ENCODE measurements around the gene BSDC1.

Gene BSDC1

GRCh38 chr1:32353431-32353830, 40.8 kb downstream of the BSDC1 start:
- DNase-seq (no peak), ATAC-seq (no peak)
- peak overlapping the region in 1 of 2 donors; percentile 33 for H3K4me3 Mint-ChIP-seq
- H3K9me3 Mint-ChIP-seq, result no peaks in the 10 kb centered on the region
- peak overlapping the region in 1 of 2 donors; percentile 68 for H3K27ac Mint-ChIP-seq
- H3K27me3 Mint-ChIP-seq, result peaks cover 1% of the 10 kb centered on the region
- H3K4me1 Mint-ChIP-seq, result peaks cover 45% of the 10 kb centered on the region

DNA sequence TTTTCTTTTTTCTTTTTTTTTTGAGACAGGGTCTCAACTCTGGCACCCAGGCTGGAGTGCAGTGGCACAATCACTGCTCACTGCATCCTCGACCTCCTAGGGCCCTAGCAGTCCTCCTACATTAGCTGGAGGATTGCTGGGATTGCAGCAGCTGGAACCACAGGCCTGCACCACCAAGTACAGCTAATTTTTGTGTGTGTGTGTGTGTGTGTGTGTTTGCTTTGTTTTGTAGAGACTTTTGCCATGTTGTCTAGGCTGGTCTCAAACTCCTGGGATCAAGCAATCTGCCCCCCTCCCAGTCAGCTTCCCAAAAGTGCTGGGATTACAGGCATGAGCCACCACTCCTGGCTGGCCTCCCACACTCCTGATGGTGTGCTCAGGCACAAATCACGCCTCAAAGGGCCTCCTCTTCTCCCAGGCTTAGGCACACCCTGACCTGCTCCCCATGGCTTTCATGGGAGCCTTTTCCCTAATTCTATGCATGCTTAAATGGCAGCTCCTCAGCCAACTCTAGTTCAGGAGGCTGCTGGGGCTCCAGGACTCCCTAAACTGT, 41.3 kb downstream of the BSDC1 start:
- peaks cover 50% of the 10 kb centered on the region for H3K4me1 Mint-ChIP-seq
- peaks cover 7% of the 10 kb centered on the region for H3K27me3 Mint-ChIP-seq
- DNase-seq, result no peak

DNA sequence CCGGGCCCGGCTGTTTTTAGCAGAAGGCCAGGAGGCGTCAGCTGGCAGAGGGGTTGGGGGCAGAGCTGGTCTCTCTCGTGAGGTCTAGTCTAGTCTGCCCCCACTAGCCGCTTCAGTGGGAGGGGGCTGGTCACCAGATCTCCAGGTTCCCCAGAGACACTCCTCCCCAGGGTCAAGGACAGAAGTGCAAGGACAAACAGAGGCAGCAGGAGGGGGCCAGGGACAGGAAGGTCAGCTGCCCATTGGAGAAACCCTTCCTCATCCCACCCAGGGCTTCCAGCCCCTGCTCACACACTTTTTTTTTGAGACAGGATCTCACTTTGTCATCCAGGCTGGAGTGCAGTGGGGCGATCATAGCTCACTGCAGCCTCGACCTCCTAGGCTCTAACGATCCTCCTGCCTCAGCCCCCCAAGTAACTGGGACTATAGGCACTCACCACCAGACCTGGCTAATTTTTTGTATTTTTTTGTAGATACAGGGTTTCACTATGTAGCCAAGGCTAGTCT, 41.9 kb downstream of the BSDC1 start:
- no peak for DNase-seq
- Mint-ChIP-seq H3K4me1 (peaks cover 46% of the 10 kb centered on the region), H3K4me3 (peak overlapping the region; percentile 76 to 86), H3K9me3 (no peaks in the 10 kb centered on the region), H3K27ac (peak overlapping the region in 1 of 2 donors; percentile 35), H3K27me3 (peaks cover 8% of the 10 kb centered on the region)
- no peak for ATAC-seq

More for the DNA sequence above, 41.3 kb downstream of the BSDC1 start:
- Mint-ChIP-seq H3K27ac (peak overlapping the region in 1 of 2 donors; percentile 68), H3K4me3 (peak overlapping the region; percentile 76 to 86), H3K9me3 (no peaks in the 10 kb centered on the region)
- no peak for ATAC-seq

GRCh38 chr1:32351399-32352238, 42.6 kb downstream of the BSDC1 start:
- ATAC-seq, result peak; percentile 96
- Mint-ChIP-seq H3K4me1 (peaks cover 53% of the 10 kb centered on the region), H3K4me3 (peak overlapping the region; percentile 85 to 86), H3K27ac (peak overlapping the region in 1 of 2 donors; percentile 66), H3K9me3 (no peaks in the 10 kb centered on the region), H3K27me3 (peaks cover 8% of the 10 kb centered on the region)
- peak; percentile 85 to 92 for DNase-seq

- DNase-seq (peak; percentile 81 to 84), ATAC-seq (peak; percentile 71)
- Mint-ChIP-seq H3K27ac (peak overlapping the region; percentile 8 to 66), H3K4me3 (peak overlapping the region; percentile 85 to 86), H3K27me3 (peaks cover 8% of the 10 kb centered on the region), H3K4me1 (peaks cover 60% of the 10 kb centered on the region), H3K9me3 (no peaks in the 10 kb centered on the region)
Observed at GRCh38 chr1:32350785-32351398, 43.3 kb downstream of the BSDC1 start.

DNA sequence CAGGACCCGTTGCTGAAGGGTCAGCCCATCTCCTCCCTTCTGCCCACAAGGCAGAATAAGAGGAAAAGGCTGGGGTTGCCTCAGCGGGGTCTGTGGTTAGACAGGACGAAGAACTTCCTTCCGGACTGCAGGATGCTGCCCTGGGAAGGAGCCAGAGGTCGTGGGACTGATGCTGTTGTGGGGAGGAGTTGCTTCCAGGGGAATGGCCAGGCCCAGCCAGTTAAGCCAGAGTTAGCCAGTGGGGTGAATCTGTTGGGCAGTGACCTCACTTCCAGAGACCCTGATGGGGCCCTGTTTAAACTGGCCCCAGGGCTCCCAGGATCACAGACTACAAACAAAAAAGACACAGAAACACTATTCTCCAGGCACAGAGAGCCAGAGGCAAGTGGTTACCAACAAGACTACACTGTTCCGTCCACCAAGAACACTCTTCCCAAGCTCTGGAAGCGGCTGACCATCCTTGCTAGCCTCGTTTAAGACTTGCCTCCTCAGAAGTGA, 45.0 kb downstream of the BSDC1 start:
- ATAC-seq (no peak), DNase-seq (no peak)
- peaks cover 72% of the 10 kb centered on the region for H3K4me1 Mint-ChIP-seq
- no peak overlapping the region for H3K27ac Mint-ChIP-seq
- no peaks in the 10 kb centered on the region for H3K9me3 Mint-ChIP-seq
- peaks cover 8% of the 10 kb centered on the region for H3K27me3 Mint-ChIP-seq
- no peak overlapping the region for H3K4me3 Mint-ChIP-seq

DNA sequence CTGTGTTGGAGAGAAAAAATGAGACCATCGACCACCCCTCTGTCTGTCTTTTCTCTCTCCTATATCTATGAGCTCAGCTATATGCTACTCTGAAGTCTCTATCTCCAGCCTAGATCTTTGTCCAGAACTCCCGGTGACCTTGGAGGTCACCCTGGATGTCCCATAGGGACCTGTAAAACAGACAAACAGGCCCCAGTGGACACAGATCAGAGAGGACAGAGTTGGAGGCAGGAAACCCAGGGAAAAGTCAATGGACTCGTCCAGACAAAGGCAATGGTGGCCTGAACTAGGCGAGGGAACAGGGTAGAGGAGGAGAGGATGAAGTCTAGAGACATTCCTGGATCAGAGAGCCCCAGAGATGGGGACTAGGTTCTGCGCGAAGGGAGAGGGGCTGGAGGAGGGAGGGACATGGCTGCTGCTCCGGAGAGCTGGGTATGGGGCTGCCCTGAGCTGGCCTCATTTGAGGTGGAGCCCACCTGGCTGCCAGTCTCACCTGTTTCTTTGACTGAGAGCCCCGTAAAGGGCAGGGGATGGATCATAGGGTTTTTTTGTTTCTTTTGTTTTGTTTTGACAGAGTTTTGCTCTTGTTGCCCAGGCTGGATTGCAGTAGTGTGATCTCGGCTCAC, 47.6 kb downstream of the BSDC1 start:
- DNase-seq, result no peak
- peaks cover 65% of the 10 kb centered on the region for H3K4me1 Mint-ChIP-seq
- H3K4me3 Mint-ChIP-seq, result no peak overlapping the region
- no peak for ATAC-seq
- no peak overlapping the region for H3K27ac Mint-ChIP-seq
- H3K9me3 Mint-ChIP-seq, result no peaks in the 10 kb centered on the region
- peaks cover 8% of the 10 kb centered on the region for H3K27me3 Mint-ChIP-seq

- Mint-ChIP-seq H3K4me3 (no peak overlapping the region), H3K9me3 (no peaks in the 10 kb centered on the region), H3K4me1 (peaks cover 60% of the 10 kb centered on the region), H3K27ac (peak overlapping the region in 1 of 2 donors; percentile 19), H3K27me3 (peaks cover 8% of the 10 kb centered on the region)
- DNase-seq (no peak), ATAC-seq (no peak)
Observed at GRCh38 chr1:32345289-32345827, 48.9 kb downstream of the BSDC1 start.

DNA sequence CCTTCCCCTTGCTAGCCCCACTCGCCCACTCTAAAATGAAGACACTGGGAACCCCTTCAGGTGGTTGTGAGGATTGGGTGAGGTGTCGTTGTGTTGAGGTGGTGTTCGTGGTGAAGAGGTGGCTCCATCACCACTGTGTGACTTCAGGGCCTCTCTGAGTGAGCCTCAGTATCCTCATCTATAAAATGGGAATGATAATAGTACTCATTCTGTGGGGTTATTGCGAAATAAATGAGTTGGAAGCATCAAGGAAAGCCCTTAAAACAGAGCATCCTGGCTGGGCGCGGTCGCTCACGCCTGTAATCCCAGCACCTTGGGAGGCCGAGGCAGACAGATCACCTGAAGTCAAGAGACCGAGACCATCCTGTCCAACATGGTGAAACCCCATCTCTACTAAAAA, 51.5 kb downstream of the BSDC1 start:
- no peak for DNase-seq
- H3K4me1 Mint-ChIP-seq, result peaks cover 63% of the 10 kb centered on the region
- H3K4me3 Mint-ChIP-seq, result no peak overlapping the region
- H3K27ac Mint-ChIP-seq, result no peak overlapping the region
- H3K27me3 Mint-ChIP-seq, result no peaks in the 10 kb centered on the region
- no peak for ATAC-seq
- H3K9me3 Mint-ChIP-seq, result no peaks in the 10 kb centered on the region

- peaks cover 67% of the 10 kb centered on the region for H3K4me1 Mint-ChIP-seq
- H3K4me3 Mint-ChIP-seq, result no peak overlapping the region
- H3K27ac Mint-ChIP-seq, result no peak overlapping the region
- no peaks in the 10 kb centered on the region for H3K9me3 Mint-ChIP-seq
- no peaks in the 10 kb centered on the region for H3K27me3 Mint-ChIP-seq
- ATAC-seq (no peak), DNase-seq (no peak)
Observed at GRCh38 chr1:32341971-32342370, 52.3 kb downstream of the BSDC1 start.

DNA sequence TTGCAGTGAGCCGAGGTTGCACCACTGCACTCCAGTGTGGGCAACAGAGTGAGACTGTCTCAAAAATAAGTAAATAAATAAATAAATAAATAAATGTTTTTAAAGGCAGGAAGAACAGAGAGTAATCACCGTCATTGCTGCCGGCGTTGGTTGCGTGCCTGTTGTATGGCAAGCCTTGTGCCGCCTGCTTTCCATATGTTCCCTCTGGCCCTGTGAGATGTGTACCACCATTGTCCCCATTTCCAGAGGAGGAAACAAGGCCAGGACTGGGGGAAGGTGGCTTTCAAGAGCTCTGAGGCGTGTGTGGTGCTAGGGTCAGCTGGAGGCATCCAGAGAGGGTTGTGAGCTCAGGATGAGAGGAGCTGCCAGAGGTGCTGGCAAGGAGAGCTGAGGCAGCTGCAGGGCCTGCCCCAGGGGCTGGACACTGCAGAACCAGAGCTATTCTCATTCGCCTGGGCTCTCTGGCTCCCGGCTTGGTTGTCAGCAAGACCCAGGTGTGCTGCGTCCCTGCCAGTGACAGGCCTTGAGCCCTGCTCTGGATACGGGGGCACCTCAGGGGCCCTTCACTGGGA, 53.0 kb downstream of the BSDC1 start:
- Mint-ChIP-seq H3K4me3 (no peak overlapping the region), H3K9me3 (no peaks in the 10 kb centered on the region), H3K4me1 (peaks cover 66% of the 10 kb centered on the region), H3K27ac (no peak overlapping the region), H3K27me3 (no peaks in the 10 kb centered on the region)
- ATAC-seq (no peak), DNase-seq (no peak)

DNA sequence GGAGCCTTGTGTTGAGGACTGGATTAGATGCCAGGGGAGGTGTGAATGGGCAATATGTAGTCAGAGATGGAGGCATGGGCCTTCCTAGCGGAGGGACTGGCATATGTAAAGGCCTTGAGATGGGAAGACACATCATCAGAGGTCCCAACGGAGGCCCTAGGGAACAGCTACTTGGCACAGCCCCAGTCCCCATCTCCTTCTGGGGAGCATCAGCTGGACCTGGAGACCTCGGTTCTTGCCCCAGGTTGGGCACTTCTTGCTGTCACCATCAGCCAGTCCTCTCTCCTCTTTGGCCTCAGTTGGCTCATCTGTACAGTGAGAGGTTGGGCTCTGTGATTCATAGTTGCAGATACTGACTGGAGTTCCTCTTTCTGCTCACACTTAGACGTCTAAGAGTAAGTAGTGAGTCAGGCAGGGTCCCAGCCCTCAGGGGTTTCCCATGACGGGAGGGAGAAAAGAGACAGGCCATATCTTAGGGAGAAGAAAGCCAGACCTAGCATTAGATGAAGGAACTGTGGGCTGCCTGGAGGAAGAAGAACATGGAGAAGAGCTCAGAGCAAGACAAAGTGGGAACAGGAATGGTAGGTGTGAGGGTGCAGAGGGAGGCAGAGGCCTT, 54.8 kb downstream of the BSDC1 start:
- Mint-ChIP-seq H3K4me1 (peaks cover 58% of the 10 kb centered on the region), H3K4me3 (no peak overlapping the region), H3K27me3 (no peaks in the 10 kb centered on the region), H3K27ac (peak overlapping the region; percentile 8 to 13), H3K9me3 (no peaks in the 10 kb centered on the region)
- DNase-seq (peak in 1 of 2 donors; percentile 45), ATAC-seq (peak; percentile 74)

DNA sequence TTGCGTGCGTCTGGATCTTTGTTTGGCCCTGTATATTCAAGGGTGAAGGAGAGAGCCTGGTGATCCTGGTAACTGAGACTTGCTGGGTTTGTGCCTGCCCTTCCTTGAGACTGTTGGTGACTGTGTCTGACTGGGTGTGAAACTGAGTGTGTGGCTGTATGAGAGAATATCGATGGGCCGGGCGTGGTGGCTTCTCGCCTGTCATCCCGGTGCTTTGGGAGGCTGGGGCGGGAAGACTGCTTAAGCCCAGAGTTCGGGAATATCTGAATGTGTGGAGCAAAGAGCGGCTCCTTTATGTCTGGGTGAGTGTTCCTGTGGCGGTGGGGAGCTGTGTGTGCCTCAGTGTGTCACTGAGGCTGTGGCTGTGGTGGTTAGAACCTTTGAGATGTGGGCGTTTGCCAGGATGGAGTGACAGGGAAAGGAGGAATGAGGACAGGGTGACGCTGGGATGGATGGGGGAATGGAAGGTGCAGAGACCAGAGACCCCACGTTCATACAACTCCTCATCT, 55.5 kb downstream of the BSDC1 start:
- DNase-seq, result no peak
- Mint-ChIP-seq H3K9me3 (no peaks in the 10 kb centered on the region), H3K27ac (peak overlapping the region in 1 of 2 donors; percentile 79), H3K27me3 (no peaks in the 10 kb centered on the region), H3K4me1 (peaks cover 65% of the 10 kb centered on the region), H3K4me3 (no peak overlapping the region)
- no peak for ATAC-seq

GRCh38 chr1:32337855-32338636, 56.2 kb downstream of the BSDC1 start:
- ATAC-seq, result peak; percentile 56
- H3K4me3 Mint-ChIP-seq, result peak overlapping the region; percentile 8 to 49
- no peaks in the 10 kb centered on the region for H3K9me3 Mint-ChIP-seq
- no peak overlapping the region for H3K27ac Mint-ChIP-seq
- no peaks in the 10 kb centered on the region for H3K27me3 Mint-ChIP-seq
- DNase-seq, result peak; percentile 37 to 59
- peaks cover 71% of the 10 kb centered on the region for H3K4me1 Mint-ChIP-seq
